MCF 10A (cell line): Measurements from ENCODE around the gene CALHM5. TPM values are rescaled to one million over a fixed set of nuclear protein-coding genes. Genes with fewer than 3 reads are reported as not detected.

Experiments
- BruUV-seq: library from RNA; stranded (reverse); fragments of 400-500 nt; replicated peaks from 2 replicates; lab custom pipeline; 2021; lab: Mats Ljungman, UMichigan
- CTCF ChIA-PET: fragments of 300-600 bp; sonication (Branson Sonifier 250); formaldehyde crosslinking; extraction: SDS; loops from one replicate; lab custom pipeline; 2021; ENCODE audit warnings: antibody characterized with exemption, inconsistent platforms; lab: Yijun Ruan, JAX
- POLR2A ChIA-PET: fragments of 300-600, 350-650 bp; sonication (Branson Sonifier 250); formaldehyde crosslinking; extraction: SDS; loops from one replicate; lab custom pipeline; 2020; ENCODE audit warnings: antibody characterized with exemption, inconsistent platforms; lab: Yijun Ruan, JAX
- DNase-seq: peaks from one replicate; pipeline ENCODE4 v3.0.0-alpha.2; 2018; ENCODE audit not compliant: unreplicated experiment
- H3K27ac Mint-ChIP-seq: one replicate; pipeline ENCODE4 v1.8.0; 2022; ENCODE audit warnings: mild to moderate bottlenecking, low read depth, mixed read lengths; ENCODE audit not compliant: unreplicated experiment
- H3K27me3 Mint-ChIP-seq: one replicate; pipeline ENCODE4 v1.8.0; 2022; ENCODE audit warnings: mixed read lengths; ENCODE audit not compliant: insufficient read depth, unreplicated experiment
- H3K36me3 Mint-ChIP-seq: one replicate; pipeline ENCODE4 v1.8.0; 2022; ENCODE audit warnings: mild to moderate bottlenecking, moderate library complexity, mixed read lengths; ENCODE audit not compliant: insufficient read depth, unreplicated experiment
- H3K4me1 Mint-ChIP-seq: one replicate; pipeline ENCODE4 v1.8.0; 2022; ENCODE audit warnings: mixed read lengths; ENCODE audit not compliant: insufficient read depth, unreplicated experiment
- H3K4me3 Mint-ChIP-seq: one replicate; pipeline ENCODE4 v1.8.0; 2022; ENCODE audit warnings: mild to moderate bottlenecking, moderate library complexity, mixed read lengths; ENCODE audit not compliant: unreplicated experiment
- H3K9me3 Mint-ChIP-seq: one replicate; pipeline ENCODE4 v1.8.0; 2022; ENCODE audit warnings: mixed read lengths; ENCODE audit not compliant: unreplicated experiment
- intact Hi-C: fragments of 100-400 bp; cut with micrococcal nuclease; formaldehyde crosslinking; loops from 2 replicates; pipeline ENCODE4 v1.14.1; 2022
- total RNA-seq: library from RNA; stranded (reverse); gene quantifications from 2 replicates; pipeline ENCODE4 v1.2.3, GENCODE V29; 2022
- TF ChIP-seq, protein P1 (sequence below): fragments of 200-600 bp; IDR thresholded peaks from one replicate; pipeline ENCODE4 v1.8.0; 2022; ENCODE audit warnings: antibody characterized with exemption, mild to moderate bottlenecking; ENCODE audit not compliant: unreplicated experiment

The CALHM5 gene
- total RNA-seq, 1 experiment from 2014 or later, result not detected

DNA sequence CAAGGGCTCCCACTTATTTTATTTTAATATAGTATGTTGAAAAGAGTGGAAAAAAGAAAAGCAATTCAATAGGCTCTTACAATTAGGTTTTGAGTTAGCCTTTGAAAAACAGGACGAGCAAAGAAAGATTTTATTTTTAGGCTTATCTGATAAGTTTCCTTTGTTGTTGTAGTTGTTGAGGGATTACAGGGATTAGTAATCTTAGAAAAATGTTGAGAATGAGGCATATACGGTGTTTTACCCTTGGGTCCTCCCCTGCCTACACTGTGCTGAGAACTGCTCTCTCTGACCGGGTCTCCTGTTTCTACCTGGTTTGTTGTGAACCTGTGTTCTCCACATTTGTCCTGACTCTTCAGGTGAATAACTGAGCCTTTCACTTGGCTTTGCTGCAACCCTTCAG lies 17.3 kb downstream of the CALHM5 start:
- Mint-ChIP-seq H3K4me3 (no peak overlapping the region), H3K9me3 (no peaks in the 10 kb centered on the region), H3K27me3 (no peaks in the 10 kb centered on the region), H3K27ac (no peak overlapping the region), H3K36me3 (no peaks in the 10 kb centered on the region), H3K4me1 (peaks cover 19% of the 10 kb centered on the region)
- TF ChIP-seq, protein P1, sequence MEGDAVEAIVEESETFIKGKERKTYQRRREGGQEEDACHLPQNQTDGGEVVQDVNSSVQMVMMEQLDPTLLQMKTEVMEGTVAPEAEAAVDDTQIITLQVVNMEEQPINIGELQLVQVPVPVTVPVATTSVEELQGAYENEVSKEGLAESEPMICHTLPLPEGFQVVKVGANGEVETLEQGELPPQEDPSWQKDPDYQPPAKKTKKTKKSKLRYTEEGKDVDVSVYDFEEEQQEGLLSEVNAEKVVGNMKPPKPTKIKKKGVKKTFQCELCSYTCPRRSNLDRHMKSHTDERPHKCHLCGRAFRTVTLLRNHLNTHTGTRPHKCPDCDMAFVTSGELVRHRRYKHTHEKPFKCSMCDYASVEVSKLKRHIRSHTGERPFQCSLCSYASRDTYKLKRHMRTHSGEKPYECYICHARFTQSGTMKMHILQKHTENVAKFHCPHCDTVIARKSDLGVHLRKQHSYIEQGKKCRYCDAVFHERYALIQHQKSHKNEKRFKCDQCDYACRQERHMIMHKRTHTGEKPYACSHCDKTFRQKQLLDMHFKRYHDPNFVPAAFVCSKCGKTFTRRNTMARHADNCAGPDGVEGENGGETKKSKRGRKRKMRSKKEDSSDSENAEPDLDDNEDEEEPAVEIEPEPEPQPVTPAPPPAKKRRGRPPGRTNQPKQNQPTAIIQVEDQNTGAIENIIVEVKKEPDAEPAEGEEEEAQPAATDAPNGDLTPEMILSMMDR, result no peak
- BruUV-seq, result no TSS peak
- intact Hi-C loops, result no loop called here
- ChIA-PET CTCF (interaction anchor here (0.6 to 1.9 kb wide), 9 partner anchors 13 to 264 kb away, joined by 3 to 11 read pairs (median 3); partner anchors contain the start of gene CALHM5), POLR2A (interaction anchor here (0.8 kb wide), 1 partner anchor 78 kb away, joined by 3 read pairs; no protein-coding TSS in a partner anchor)
- no peak for DNase-seq

DNA sequence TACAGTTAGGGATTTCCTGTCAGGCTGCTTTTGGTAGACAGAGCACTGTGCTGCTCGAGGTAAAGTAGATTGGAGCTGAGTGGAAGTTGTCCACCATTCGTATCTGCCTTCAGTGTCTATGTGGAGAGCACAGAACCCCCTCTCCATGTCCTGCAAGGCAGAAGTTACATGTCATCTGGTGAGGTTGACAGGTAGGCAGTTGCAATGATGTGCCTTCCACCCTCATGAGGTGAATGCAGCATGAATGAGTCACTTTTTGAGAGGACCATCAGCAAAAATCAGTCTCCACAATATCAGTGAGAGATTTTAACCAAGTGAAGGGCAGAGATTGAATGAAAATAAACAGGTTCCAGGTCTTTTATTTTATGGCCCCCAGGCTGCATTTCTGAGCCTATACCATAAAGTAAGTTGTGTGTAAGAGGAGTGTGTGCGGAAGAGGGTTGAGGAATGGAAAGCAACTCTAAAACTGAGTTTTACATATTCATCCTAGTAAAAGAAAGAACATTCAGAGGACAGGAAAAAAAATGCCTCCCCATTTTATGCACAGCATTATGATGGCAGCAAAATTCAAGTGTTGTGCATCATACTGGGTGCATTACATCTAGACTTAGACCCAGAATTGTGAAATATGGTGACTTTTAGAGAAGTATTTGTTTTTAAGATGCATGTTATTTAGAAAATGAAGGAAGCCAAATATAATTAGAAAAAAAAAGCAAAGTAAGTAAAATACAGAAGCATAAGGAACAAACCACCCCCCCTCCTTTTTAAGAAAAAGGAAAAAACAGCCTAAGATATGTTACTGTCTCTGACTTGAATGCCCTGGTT lies 18.2 kb downstream of the CALHM5 start:
- Mint-ChIP-seq H3K4me3 (no peak overlapping the region), H3K27ac (no peak overlapping the region), H3K9me3 (no peaks in the 10 kb centered on the region), H3K4me1 (peaks cover 19% of the 10 kb centered on the region), H3K27me3 (no peaks in the 10 kb centered on the region), H3K36me3 (no peaks in the 10 kb centered on the region)
- TF ChIP-seq, protein P1, result no peak
- ChIA-PET CTCF (interaction anchor here (0.7 to 1.9 kb wide), 9 partner anchors 12 to 265 kb away, joined by 3 to 11 read pairs (median 4); partner anchors contain the start of gene CALHM5), POLR2A (no interaction called here)
- no peak for DNase-seq
- BruUV-seq, result no TSS peak
- intact Hi-C loops, result loop anchor here (2.0 to 5.0 kb wide), 2 partner anchors 159 to 312 kb away; partner anchors contain the start of gene DSE

DNA sequence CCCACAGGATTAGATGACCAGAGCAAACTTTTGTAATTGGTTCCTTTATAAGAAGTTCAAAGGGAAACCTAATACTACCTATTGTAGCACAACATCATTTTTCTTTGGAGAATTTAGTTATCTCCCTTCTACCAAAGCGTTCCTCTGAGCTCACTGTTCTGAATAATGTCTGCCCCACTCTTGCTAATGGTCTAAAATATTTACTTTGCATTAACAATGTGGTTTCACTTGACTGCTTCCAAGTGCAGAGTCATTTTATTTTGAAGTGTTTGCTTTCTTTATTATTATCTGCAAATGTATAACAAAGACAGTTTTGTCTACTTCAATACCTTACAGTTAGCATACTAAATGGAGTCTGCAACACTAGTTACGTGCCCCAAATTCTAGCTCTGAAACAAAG lies 19.0 kb downstream of the CALHM5 start:
- ChIA-PET POLR2A (interaction anchor here (0.7 kb wide), 1 partner anchor 251 kb away, joined by 3 read pairs; the partner anchor contains the start of gene TSPYL1), CTCF (interaction anchor here (0.6 to 1.5 kb wide), 9 partner anchors 16 to 1835 kb away, joined by 3 to 8 read pairs (median 4); no protein-coding TSS in a partner anchor)
- TF ChIP-seq, protein P1, result no peak
- Mint-ChIP-seq H3K4me3 (no peak overlapping the region), H3K27me3 (no peaks in the 10 kb centered on the region), H3K36me3 (no peaks in the 10 kb centered on the region), H3K27ac (no peak overlapping the region), H3K9me3 (no peaks in the 10 kb centered on the region), H3K4me1 (peaks cover 19% of the 10 kb centered on the region)
- BruUV-seq, result no TSS peak
- DNase-seq, result no peak
- intact Hi-C loops, result loop anchor here (2.0 to 5.0 kb wide), 2 partner anchors 160 to 313 kb away; partner anchors contain the start of gene DSE
